GM19372 (cell line): ENCODE results near the gene NARF.
"Not testable (repeated sequence)": the region's sequence is repeated elsewhere in the genome, so short reads cannot be mapped to it uniquely, and the experiment has no call there.

Experiments used
- ATAC-seq: cut with Tn5 transposase; IDR thresholded peaks from one replicate; pipeline ENCODE4 v1.9.1; 2021; ENCODE audit warnings: mild to moderate bottlenecking, low read depth, moderate library complexity; ENCODE audit not compliant: unreplicated experiment

NARF gene

GRCh38 chr17:82445542-82445941 is 13.0 kb upstream of the NARF start:
- no peak for ATAC-seq

GRCh38 chr17:82446124-82446523 is 12.4 kb upstream of the NARF start:
- ATAC-seq, result no peak

- ATAC-seq, result no peak
These were observed 11.9 kb upstream of the NARF start for GRCh38 chr17:82446649-82447048.

GRCh38 chr17:82447876-82448275 is 10.7 kb upstream of the NARF start:
- ATAC-seq, result no peak

- peak; percentile 50 for ATAC-seq
These were observed 9.2 kb upstream of the NARF start for GRCh38 chr17:82449131-82449882.

GRCh38 chr17:82449883-82450356 is 8.6 kb upstream of the NARF start:
- ATAC-seq, result no peak

- ATAC-seq, result peak; percentile 71
These were observed 8.0 kb upstream of the NARF start, which contains the start of gene CYBC1 for GRCh38 chr17:82450357-82451106. Gene CYBC1 (minus strand): TSS chr17:82450752. CDS start chr17:82449254, 1,498 bp downstream.

GRCh38 chr17:82452162-82452561 is 6.4 kb upstream of the NARF start:
- ATAC-seq, result no peak

- ATAC-seq, result not testable (repeated sequence)
These were observed 5.4 kb upstream of the NARF start for GRCh38 chr17:82453151-82453550.

- not testable (repeated sequence) for ATAC-seq
These were observed 4.8 kb upstream of the NARF start for GRCh38 chr17:82453706-82454105.

- no peak for ATAC-seq
These were observed 1.2 kb upstream of the NARF start for GRCh38 chr17:82457073-82457928.

GRCh38 chr17:82457929-82458178 is 687 bp upstream of the NARF start:
- ATAC-seq, result no peak

GRCh38 chr17:82458885-82459424 is 414 bp downstream of the NARF start:
- ATAC-seq, result no peak

- not testable (repeated sequence) for ATAC-seq
These were observed 1.4 kb downstream of the NARF start for GRCh38 chr17:82459936-82460335.

- ATAC-seq, result no peak
These were observed 3.4 kb downstream of the NARF start for GRCh38 chr17:82461827-82462524.

GRCh38 chr17:82463391-82463790 is 4.8 kb downstream of the NARF start:
- no peak for ATAC-seq

- ATAC-seq, result no peak
These were observed 5.5 kb downstream of the NARF start for GRCh38 chr17:82463925-82464566.

- no peak for ATAC-seq
These were observed 6.0 kb downstream of the NARF start for GRCh38 chr17:82464567-82464929.

GRCh38 chr17:82465023-82465603 is 6.6 kb downstream of the NARF start:
- ATAC-seq, result no peak
